ENCODE data around the gene IL17RA. TPM values are rescaled to one million over a fixed set of nuclear protein-coding genes. Genes with fewer than 3 reads are reported as not detected.

Gene IL17RA
- total RNA-seq, 1 donor from 2014 or later = 3.7 TPM

GRCh38 chr22:17047656-17048055 lies 37.1 kb upstream of the IL17RA start:
- Histone ChIP-seq H3K36me3 (ENCODE audit: control insufficient read depth, insufficient read depth, low read length) (no peaks in the 10 kb centered on the region), H3K27me3 (ENCODE audit: control insufficient read depth, insufficient read depth, low read length) (no peaks in the 10 kb centered on the region), H3K4me3 (ENCODE audit: low read depth, low read length) (no peak overlapping the region)
- no peak for DNase-seq (ENCODE audit: low read depth)
- no peak for TF ChIP-seq CTCF (IDR thresholded peaks at IDR 0.05; ENCODE audit: insufficient read depth, low read length, severe bottlenecking)
- FAIRE-seq = no peak

GRCh38 chr22:17056058-17056457 lies 28.7 kb upstream of the IL17RA start:
- H3K36me3 ChIP-seq (ENCODE audit: control insufficient read depth, insufficient read depth, low read length) = no peaks in the 10 kb centered on the region
- H3K4me3 ChIP-seq (ENCODE audit: low read depth, low read length) = no peak overlapping the region
- DNase-seq (ENCODE audit: low read depth) (no peak), FAIRE-seq (peak; percentile 79)
- no peak for TF ChIP-seq CTCF (IDR thresholded peaks at IDR 0.05; ENCODE audit: insufficient read depth, low read length, severe bottlenecking)
- H3K27me3 ChIP-seq (ENCODE audit: control insufficient read depth, insufficient read depth, low read length) = no peaks in the 10 kb centered on the region

GRCh38 chr22:17056807-17057206 lies 28.0 kb upstream of the IL17RA start:
- DNase-seq (ENCODE audit: low read depth) (no peak), FAIRE-seq (no peak)
- Histone ChIP-seq H3K4me3 (ENCODE audit: low read depth, low read length) (no peak overlapping the region), H3K36me3 (ENCODE audit: control insufficient read depth, insufficient read depth, low read length) (no peaks in the 10 kb centered on the region), H3K27me3 (ENCODE audit: control insufficient read depth, insufficient read depth, low read length) (no peaks in the 10 kb centered on the region)
- TF ChIP-seq CTCF (IDR thresholded peaks at IDR 0.05; ENCODE audit: insufficient read depth, low read length, severe bottlenecking) = no peak

- FAIRE-seq (peak; percentile 86), DNase-seq (ENCODE audit: low read depth) (peak; percentile 60)
- H3K36me3 ChIP-seq (ENCODE audit: control insufficient read depth, insufficient read depth, low read length) = no peaks in the 10 kb centered on the region
- peak; percentile 91 for TF ChIP-seq CTCF (IDR thresholded peaks at IDR 0.05; ENCODE audit: insufficient read depth, low read length, severe bottlenecking)
- no peak overlapping the region for H3K4me3 ChIP-seq (ENCODE audit: low read depth, low read length)
- H3K27me3 ChIP-seq (ENCODE audit: control insufficient read depth, insufficient read depth, low read length) = no peaks in the 10 kb centered on the region
Measured at GRCh38 chr22:17057959-17058814, 26.6 kb upstream of the IL17RA start.

GRCh38 chr22:17060126-17060525 lies 24.7 kb upstream of the IL17RA start:
- Histone ChIP-seq H3K36me3 (ENCODE audit: control insufficient read depth, insufficient read depth, low read length) (no peaks in the 10 kb centered on the region), H3K27me3 (ENCODE audit: control insufficient read depth, insufficient read depth, low read length) (no peaks in the 10 kb centered on the region), H3K4me3 (ENCODE audit: low read depth, low read length) (no peak overlapping the region)
- no peak for FAIRE-seq
- no peak for DNase-seq (ENCODE audit: low read depth)
- no peak for TF ChIP-seq CTCF (IDR thresholded peaks at IDR 0.05; ENCODE audit: insufficient read depth, low read length, severe bottlenecking)

All from bronchial epithelial cell (primary cell).